22Rv1 (cell line): Measurements from ENCODE around the gene TMEM151B.

Experiments
- CTCF ChIP-seq: fragments of 450-650 bp; IDR thresholded peaks from 2 replicates; pipeline ENCODE4 v1.5.1; 2017; ENCODE audit warnings: mild to moderate bottlenecking
- ZFX ChIP-seq: fragments of 450-650 bp; IDR thresholded peaks from 2 replicates; pipeline ENCODE4 v1.6.1; 2017; ENCODE audit warnings: antibody characterized with exemption, borderline replicate concordance

- TF ChIP-seq CTCF = no peak
- no peak for TF ChIP-seq ZFX
Observed at GRCh38 chr6:44233567-44234100, 36.6 kb upstream of the TMEM151B start.
